Esophagus squamous epithelium (tissue), 4 donors: ENCODE data around the gene NFAT5.

Source experiments
- CTCF ChIP-seq, 6 experiments: fragments of 450-650 bp in 4 of 6; fragments of 200-600 bp in 2 of 6; sonication (generic) in 2 of 6; IDR thresholded peaks; one replicate each; pipeline ENCODE4 v1.5.1; 2016 to 2019; ENCODE audit warnings: antibody characterized with exemption in 6 of 6, mild to moderate bottlenecking in 4 of 6, moderate library complexity in 4 of 6
- POLR2A ChIP-seq, 4 donors: fragments of 450-650 bp; IDR thresholded peaks; one replicate each; pipeline ENCODE4 v1.6.1; 2017; ENCODE audit warnings: antibody characterized with exemption in 4 of 4, mild to moderate bottlenecking in 4 of 4, moderate library complexity in 3 of 4

DNA sequence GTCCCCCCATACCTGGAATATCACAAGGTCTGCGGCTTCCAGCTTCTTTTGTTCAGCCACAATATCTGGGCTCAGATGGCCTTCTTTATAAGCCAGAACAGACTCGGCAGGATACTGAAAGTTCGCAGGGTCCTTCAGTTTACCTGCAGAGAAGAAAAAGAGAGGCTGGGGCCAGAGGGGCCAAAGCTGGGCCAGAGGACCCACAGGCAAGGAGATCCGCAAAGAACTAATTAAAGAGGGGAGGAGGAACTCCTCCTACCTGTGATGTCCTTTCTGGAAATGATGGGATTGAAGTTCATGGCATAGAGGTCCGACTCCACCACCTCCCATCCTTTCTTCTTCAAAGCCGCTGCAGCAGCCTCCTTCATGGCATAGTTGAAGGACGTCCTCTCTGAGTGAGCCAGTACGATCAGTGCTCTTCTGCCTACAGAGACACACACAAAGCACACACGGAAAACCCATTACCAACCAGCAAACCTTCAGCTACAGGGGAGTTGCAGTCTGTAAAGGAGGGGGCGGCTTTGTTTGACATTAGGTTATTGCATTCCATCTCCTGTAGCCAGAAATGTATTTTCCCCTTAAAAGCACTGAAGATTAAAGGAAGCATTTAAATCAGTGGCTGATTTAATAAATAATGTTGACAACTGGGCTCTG, 152.5 kb downstream of the NFAT5 start:
- TF ChIP-seq POLR2A (IDR thresholded peaks at IDR 0.05): no peak
- no peak for TF ChIP-seq CTCF (IDR thresholded peaks at IDR 0.05)
